NCI-H146 (cell line): ENCODE data around the gene DRAM1.
"Not testable (repeated sequence)": the region's sequence is repeated elsewhere in the genome, so short reads cannot be mapped to it uniquely, and the experiment has no call there.

Experiments
- DNase-seq: peaks from one replicate; lab custom pipeline; 2025; lab: John Stamatoyannopoulos, UW

The DRAM1 gene

DNA sequence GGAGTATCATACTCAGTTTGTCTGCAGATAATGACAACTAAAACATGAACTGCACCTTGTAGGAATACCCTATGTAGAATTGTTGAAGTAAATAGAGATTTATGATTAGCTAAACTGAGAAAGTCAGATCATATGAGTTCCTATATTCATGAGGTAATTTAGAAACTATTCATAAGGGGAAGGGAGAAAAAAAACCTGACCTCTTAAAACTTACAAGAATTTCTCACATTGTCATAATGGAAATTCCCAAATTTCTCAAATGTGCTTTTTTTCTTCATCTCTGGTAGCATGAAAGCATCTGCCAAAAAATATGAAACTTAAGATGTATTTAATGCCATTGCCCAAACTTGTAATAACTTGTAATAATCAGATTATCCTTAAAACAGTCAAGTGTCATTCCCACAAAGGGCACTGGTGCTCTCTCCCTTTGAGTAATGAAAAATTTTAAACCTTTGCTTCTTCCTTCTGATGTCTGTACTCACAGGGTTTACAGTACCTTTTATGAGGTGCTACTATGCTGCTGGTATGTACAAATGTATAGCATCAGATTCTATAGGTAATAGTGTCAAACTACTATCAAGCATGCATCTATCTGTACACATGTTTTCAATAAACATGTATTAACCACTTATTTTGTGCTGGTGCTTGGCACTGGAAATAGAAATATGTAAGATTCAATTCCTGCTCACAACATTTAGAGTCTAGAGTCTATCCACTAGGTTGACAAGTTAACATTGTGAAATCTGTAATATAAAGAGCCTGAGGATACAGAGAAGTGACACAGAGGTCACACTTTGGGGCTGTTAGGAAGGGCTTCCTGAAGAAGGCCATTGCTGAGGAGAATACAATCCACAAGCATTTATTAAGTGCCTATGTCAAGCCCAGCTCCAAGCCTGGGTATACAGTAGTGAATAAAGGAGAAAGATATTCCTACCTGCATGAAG lies 17.4 kb upstream of the DRAM1 start:
- DNase-seq: no peak

DNA sequence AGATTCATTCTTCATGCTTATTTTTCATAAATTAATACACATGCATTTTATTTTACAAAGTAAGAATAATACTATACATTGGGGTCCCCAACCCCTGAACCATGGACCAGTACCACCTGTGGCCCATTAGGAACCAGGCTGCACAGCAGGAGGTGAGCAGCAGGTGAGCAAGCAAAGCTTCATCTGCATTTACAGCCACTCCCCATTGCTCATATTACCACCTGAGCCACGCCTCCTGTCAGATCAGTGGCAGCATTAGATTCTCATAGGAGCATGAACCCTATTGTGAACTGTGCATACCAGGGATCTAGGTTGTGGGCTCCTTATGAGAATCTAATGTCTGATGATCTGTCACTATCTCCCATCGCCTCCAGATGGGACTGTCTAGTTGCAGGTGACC lies 15.7 kb upstream of the DRAM1 start:
- peak; percentile 6 for DNase-seq

DNA sequence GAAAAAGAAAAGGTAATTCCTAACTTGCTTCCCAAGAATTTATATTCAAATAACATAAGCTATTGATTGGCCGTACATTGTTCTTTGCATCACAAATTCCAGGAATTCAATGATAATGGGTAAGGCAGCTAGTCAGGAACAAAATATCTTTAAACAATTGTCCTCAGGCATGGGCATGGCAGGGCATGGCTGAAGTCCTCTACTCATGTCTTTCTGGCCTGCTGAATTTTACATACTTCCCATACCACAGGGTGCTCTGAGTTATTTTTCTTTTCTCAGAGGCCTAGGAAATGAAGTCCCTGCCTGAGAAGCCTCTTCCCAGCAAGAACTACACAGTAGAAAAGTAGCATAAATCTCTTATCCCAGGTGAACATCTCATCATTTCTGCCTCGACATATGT lies 15.1 kb upstream of the DRAM1 start:
- no peak for DNase-seq

DNA sequence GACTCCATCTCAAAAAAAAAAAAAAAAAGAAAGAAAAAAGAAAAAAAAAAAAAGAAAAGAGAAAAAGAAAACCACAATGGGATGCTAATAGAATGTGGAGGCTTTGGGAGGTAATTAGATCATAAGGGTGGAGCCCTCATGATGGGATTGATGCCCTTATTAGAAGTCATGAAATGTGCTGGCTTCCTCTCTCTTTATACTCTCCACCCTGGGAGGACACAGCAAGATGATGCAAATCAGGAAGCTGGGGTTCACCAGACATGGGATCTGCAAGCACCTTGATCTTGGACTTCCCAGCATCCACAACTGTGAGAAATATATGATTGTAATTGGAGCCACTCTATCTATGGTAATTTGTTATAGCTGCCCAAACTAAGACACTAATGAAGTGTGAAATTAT lies 13.4 kb upstream of the DRAM1 start:
- no peak for DNase-seq

DNA sequence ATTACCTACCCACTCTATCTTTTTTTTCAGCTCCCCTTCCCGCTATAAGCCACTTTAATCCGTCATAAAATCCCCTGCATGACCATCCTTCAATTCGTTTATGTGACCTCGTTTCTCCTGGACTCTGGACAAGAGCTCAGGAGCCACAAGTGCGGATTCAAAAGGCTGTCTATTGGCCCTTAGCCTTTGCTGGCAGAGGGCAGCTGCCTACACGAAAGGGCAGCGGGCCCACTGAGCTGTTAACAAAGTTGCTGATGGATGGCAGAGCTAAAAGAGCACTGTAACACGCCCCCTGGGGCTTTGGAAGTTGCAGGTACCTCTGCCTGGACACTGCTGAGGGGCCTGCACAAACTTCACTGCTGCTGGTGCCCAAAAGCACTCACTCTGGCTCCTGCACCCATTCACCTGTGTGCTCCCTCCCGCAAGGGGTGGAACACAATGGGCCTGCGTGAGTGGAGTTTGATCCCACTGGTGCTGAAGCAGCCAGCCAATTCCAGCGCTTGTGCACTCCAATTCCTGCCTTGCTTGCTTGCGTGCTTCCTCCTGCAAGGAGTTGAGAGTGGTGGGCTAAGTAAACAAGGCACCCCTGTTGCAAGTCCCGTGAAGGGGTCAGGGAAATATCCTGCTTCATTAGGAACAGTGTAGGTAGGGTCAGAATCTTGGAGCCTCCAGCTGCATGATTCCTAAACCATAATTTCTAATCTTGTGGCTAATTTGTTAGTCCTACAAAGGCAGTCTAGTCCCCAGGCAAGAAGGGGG lies 10.6 kb upstream of the DRAM1 start:
- DNase-seq: no peak

DNA sequence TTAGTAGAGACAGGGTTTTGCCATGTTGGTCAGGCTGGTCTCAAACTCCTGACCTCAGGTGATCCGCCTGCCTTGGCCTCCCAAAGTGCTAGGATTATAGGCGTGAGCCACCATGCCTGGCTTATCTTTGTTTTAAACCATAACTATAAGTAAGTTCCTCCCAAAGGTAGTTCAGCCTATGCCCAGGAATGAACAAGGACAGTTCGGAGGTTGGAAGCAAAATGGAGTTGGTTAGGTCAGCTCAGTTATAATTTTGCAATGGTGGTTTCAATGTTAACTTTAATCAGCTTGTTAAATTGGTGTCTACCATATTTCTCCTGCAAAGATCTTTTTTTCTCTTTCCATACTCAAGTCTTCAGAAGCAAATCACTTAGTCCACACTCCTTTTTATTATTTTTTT lies 9.8 kb upstream of the DRAM1 start:
- not testable (repeated sequence) for DNase-seq

DNA sequence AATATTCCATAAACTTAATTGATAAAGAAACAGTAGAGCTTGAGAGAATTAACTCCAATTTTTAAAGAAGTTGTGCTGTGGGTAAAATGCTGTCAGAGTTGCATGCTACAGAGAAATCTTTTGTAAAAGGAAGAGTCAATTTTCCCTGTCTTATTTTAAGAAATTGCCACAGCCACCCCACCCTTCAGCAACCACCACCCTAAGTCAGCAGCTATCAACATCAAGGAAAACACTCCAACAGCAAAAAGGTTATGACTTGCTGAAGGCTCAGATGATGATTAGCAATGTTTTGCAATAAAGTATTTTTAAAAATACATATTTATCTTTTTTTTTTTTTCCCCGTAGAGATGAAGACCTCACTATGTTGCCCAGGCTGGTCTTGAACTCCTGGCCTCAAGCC lies 6.5 kb upstream of the DRAM1 start:
- DNase-seq: no peak

DNA sequence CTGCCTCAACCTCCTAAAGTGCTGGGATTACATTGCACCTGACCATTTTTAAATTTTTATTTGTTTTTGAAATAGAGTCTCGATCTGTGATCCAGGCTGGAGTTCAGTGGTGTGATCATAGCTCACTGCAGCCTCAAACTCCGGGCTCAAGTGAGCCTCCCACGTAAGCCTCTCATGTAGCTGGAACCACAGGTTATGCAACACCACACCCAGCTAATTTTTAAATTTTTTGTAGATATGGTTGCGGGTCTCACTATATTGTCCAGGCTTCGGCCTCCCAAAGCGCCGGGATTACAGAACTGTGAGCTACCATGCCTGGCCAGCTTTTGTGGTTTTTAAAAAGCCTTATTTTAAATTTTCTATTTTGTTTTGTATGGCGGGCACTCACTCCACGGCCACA lies 2.2 kb upstream of the DRAM1 start:
- no peak for DNase-seq

DNA sequence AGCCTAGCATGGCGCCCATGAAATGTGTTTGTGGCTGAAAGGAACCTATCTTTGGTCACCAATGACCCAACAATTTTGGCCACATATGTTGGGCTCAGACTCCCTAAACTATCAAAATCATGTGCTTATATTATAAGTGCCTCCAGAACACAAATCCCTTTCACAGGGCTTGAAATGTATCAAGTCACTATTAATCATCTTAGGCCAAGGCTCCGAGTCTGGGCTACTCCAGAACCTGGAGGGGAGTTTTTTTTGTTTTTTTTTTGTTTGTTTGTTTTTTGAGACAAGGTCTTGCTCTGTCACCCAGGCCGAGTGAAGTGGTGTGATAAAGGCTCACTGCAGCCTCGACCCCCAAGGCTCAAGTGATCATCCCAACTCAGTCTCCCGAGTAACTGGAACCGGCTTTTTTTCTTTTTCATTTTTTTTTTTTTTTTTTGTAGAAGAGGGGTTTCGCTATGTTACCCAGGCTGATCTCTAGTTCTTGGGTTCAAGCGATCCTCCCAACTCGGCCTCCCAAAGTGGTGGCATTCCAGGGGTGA lies 989 bp upstream of the DRAM1 start:
- DNase-seq: no peak

DNA sequence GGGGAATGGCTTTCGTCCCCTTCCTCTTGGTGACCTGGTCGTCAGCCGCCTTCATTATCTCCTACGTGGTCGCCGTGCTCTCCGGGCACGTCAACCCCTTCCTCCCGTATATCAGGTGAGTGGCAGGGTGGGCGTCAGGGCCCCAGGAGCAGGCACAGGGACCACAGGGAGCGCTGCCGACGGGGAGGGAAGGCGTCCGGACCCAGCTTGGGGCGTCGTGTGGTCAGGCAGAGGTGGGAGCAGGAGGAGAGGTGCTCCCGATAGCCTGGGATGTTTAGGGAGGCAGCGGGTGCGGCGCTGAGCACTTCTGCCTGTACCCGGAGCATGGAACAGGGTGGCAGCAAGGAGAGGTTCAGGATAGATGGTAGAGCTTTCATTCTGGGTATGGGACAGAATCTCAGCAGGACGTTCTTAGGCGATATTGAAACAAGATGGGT lies 444 bp downstream of the DRAM1 start:
- DNase-seq: peak; percentile 65

DNA sequence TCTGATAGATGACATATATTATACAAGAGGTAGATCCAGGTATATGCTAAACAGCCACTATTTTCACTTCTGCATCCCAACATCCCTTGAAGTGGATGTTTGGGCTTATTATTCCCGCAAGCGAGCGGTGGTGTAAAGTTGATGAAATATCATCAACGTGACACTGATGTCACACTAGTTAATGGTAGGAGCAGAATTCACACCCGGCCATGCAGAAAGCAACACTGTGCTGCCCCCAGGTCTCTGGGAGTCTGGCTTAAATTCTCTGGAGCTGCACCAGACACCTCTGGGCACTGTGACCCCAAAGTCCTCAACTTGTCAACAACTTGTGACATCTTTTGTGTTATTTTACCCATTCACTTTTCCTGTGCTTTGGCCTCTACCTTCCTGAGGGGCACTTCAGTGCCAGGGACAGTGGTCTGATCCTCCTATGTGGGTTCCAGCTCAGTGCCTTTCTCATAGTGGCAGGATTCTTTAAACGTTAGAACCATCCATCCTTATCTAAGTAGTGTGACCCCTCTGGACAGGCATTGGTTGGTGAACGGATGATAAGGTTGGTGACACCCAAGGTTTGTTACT lies 952 bp downstream of the DRAM1 start:
- DNase-seq: peak; percentile 11

DNA sequence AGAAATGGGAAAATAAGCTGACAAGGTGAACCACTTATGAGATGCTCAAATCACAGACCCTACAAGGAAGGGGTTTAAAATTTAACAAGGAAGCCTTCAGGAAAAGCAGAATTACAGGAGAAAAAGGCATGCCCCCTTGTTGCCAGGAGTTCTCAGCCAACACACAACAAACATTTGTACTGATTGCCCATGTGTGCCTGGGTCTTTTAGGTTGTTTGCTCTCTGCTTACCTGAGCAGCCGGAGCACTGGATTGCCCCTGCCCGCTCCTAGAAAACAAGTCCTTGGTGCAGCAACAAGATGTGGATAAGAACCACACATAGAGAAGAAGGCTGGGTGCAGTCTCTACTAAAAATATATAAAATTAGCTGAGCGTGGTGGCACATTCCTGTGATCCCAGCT lies 3.4 kb downstream of the DRAM1 start:
- no peak for DNase-seq

DNA sequence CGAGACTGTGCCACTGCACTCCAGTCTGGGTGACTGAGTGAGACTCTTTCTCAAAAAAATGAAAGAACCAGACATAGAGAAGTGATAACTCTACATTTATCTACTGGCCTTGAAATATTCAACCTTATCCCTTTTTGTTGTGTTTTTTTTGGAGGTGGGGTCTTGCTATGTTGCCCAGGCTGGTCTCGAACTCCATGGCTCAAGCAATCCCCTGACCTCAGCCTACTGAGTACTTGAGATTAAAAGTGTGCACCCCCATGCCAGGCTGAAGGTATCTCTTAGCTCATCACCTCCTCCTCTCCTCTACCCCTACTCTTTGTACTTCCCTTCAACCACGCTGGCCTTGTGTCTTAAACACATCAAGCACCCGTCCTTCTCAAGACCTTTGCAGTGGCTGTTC lies 3.8 kb downstream of the DRAM1 start:
- DNase-seq: no peak

DNA sequence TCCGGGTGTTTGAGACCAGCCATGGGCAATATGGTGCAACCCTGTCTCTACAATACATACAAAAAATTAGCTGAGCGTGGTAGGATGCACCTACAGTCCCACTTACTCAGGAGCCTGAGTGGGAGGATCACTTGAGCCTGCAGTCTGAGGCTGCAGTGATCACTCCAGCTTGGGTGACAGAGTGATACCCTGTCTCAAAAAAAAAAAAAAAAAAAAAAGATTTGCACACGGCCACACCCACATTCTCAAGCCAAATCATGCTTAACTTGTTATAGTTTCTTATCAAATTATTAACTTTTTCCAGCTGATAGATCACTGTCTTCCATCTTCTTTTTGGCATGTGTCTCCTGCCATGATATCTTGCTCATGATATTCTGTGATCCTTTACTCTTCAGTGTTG lies 6.8 kb downstream of the DRAM1 start:
- DNase-seq: no peak

DNA sequence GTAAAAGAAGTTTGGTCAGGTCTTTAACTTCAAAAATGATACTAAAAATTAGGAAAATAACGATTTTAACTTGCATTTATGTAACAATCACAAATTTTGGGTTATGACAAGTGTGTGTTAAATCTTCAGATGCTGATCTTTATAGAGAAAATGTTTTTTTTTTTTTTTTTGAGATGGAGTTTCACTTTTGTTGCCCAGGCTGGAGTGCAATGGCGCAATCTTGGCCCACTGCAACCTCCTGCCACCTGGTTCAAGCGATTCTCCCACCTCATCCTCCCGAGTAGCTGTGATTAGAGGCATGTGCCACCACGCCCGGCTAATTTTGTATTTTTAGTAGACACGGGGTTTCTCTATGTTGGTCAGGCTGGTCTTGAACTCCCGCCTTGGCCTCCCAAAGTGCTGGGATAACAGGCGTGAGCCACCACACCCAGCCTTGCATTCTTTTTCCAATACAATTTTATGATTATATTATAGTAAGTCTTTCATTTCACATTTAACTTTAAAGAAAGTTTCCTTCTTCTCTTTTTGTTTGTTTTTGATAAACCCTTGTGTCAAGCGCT lies 7.5 kb downstream of the DRAM1 start:
- DNase-seq: not testable (repeated sequence)

DNA sequence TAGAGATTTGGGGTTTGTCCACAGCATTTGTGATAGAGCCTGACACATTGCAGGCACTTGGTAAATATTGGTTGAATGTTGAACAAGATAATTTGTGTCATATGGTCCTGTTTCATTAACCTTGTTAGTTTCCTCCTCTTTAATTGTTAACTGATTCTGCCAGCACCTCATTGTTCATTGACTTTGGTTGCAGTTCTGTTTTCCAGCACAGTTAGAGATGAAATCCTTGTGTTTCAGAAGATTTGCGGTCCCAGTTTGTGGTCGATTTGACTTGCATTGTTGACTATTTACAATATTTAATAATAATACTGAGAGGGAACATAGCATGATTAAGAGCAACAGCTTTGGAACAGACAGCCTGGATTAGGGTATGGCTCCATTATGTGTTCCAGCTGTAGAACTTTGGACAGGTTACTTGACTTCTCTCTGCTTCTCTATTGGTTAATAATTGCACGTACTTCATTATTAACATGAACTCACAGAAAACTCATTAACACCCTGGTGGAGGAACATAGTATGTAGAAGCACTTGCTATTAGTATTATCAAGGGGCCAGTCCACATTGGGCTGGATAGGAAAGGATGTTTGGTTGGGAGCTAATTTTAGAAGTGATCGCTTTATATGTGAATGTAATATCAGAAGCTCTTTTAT lies 8.7 kb downstream of the DRAM1 start:
- DNase-seq: no peak

DNA sequence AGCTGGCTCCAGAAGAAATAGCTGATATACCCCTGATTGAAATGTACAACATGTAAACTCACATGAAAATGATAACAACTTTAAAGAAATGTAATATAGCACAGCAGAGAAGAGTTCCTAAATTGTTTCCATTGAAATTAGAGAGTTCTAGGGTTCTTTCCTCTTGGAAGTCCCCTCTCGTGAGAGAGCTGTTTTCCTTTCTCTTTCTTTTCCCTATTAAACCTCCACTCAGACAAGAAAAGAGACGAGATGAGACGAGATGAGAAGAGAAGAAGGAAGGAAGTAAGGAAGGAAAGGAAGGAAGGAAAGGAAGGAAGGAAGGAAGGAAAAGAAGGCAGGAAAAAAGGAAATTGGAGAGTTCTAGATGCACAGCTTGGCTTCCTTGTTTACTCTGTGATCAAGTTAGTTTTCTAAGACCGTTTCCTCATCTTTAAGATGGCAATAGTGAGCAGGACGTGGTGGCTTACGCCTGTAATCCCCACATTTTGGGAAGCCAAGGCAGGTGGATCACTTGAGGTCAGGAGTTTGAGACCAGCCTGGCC lies 11.9 kb downstream of the DRAM1 start:
- no peak for DNase-seq

DNA sequence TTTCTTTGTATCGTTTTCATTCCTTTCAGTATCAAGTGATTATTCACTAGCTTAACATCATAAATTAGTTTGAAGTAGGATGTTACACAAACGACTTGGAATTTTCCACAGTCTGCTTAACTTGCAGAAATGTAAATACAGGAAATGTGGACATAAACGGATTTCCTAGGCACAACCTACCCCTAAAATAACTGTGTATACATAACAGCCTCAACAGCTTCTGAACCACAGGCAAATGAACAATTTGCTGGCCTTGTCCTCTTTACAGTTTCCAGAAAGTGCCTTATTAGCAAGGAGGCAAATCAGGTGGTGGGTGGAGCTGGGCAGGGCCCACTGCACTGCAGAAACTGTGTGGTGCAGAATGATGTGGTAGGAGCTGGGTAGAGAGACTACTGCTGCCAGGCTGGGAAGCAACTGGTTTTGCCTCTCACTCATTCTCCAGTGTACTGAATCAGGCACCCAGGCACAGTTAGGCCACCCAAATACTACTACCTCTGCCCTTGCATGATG lies 14.1 kb downstream of the DRAM1 start:
- DNase-seq: no peak

DNA sequence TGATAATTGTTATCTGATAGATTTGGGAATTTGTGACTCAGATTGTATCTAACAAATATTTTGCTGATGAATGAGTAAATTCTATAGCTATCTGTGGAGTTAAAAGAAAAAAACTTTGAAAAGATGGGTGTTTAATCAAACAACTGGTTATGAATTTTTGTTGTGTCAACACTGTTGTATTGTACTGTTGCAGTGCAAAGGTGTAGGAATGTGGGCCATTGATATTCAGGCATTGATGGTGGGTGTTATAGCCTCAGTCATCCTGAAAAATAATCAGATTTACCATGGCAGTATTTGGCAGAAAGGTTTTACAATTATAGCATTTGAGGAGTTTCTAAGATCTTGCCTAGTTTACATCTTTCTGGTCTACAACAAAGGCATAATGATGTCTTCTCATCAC lies 15.4 kb downstream of the DRAM1 start:
- DNase-seq: no peak

DNA sequence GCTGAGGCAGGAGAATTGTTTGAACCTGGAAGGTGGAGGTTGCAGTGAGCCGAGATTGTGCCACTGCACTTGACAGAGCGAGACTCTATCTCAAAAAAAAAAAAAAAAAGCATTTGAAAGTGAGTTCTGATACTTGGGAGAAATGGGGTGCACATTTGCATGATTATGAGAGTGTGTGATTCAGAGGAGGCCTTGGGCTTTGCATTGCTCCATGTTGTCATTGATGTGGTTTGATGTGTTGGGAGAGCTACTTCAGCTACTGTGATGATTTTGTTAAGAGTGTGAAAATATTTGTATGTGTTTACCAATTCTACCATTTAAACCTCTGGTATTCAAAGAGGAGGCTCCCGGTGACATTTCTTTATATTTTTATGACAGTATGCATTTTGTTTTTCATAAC lies 24.4 kb downstream of the DRAM1 start:
- DNase-seq: no peak

DNA sequence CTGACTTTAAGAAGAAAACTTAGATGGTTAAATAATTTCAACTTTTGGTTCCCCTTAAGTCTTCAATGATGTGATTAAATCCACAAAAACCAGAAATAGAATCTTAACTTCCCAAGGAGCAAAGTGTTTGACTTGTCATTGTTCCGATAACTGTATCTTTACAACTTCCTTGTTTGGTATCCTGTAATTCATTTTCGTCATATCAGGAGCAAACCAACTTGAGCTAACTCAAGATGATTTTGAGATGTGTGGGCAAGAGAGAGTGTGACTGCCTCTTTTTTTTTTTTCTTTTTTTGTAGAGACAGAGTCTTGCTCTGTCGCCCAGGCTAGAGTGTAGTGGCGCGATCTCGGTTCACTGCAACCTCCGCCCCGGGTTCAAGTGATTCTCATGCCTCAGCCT lies 25.3 kb downstream of the DRAM1 start:
- no peak for DNase-seq
